Panc1 (cell line): ENCODE measurements around the gene UNC93B1. TPM values are rescaled to one million over a fixed set of nuclear protein-coding genes. Genes with fewer than 3 reads are reported as not detected.

Experiments
- ATAC-seq: fragments of 200-7000 bp; cut with Tn5 transposase; 2 replicates; pipeline ENCODE4 v1.9.1; 2020; ENCODE audit warnings: mild to moderate bottlenecking, moderate library complexity
- BruUV-seq: library from RNA; stranded (reverse); fragments of 400-500 nt; replicated peaks from 2 replicates; lab custom pipeline; 2021; lab: Mats Ljungman, UMichigan
- CTCF ChIA-PET: fragments of 300-600 bp; sonication (Branson Sonifier 250); formaldehyde crosslinking; loops from one replicate; lab custom pipeline; 2022; ENCODE audit warnings: antibody characterized with exemption; lab: Charles Lee
- POLR2A ChIA-PET: fragments of 300-600 bp; sonication (Branson Sonifier 250); formaldehyde crosslinking; loops from one replicate; lab custom pipeline; 2022; ENCODE audit warnings: antibody characterized with exemption; lab: Charles Lee
- DNase-seq: peaks from one replicate; pipeline ENCODE4 v3.0.0-alpha.2; 2010; ENCODE audit warnings: low read depth, low spot score
- H3K27ac ChIP-seq: 2 replicates; pipeline ENCODE4 v1.5.1; 2011; ENCODE audit warnings: mild to moderate bottlenecking, low read length, inconsistent platforms
- H3K27me3 ChIP-seq: fragments of 200-500 bp; sonication (Bioruptor generic); 2 replicates; pipeline ENCODE4 v1.6.0; 2014; ENCODE audit warnings: low read length, inconsistent platforms; ENCODE audit not compliant: control insufficient read depth, insufficient read depth
- H3K36me3 ChIP-seq: fragments of 200-500 bp; sonication (Bioruptor generic); 2 replicates; pipeline ENCODE4 v1.5.1; 2014; ENCODE audit warnings: inconsistent platforms, mild to moderate bottlenecking, low read length, moderate library complexity; ENCODE audit not compliant: control insufficient read depth, insufficient read depth
- H3K4me1 ChIP-seq: 2 replicates; pipeline ENCODE4 v1.5.1; 2011; ENCODE audit warnings: inconsistent platforms, mild to moderate bottlenecking, low read length, moderate library complexity; ENCODE audit not compliant: control insufficient read depth, insufficient read depth
- H3K4me3 ChIP-seq, 2 experiments: 2 replicates each; pipeline ENCODE4 v1.5.1; 2011 to 2012; ENCODE audit warnings: low read depth in 2 of 2, low read length in 2 of 2, mild to moderate bottlenecking in 2 of 2, inconsistent platforms in 1 of 2, moderate library complexity in 1 of 2
- H3K9me3 ChIP-seq: fragments of 200-500 bp; sonication (Bioruptor generic); 2 replicates; pipeline ENCODE4 v1.5.1; 2014; ENCODE audit warnings: low read depth, mild to moderate bottlenecking, inconsistent platforms, low read length, moderate library complexity; ENCODE audit not compliant: control insufficient read depth, insufficient read depth
- CTCF ChIP-seq: fragments of 450-650 bp; IDR thresholded peaks from 2 replicates; pipeline ENCODE4 v1.5.1; 2017; ENCODE audit warnings: mild to moderate bottlenecking
- POLR2AphosphoS5 ChIP-seq: IDR thresholded peaks from 2 replicates; pipeline ENCODE4 v1.6.1; 2012; ENCODE audit warnings: mild to moderate bottlenecking, low read depth, low read length, moderate library complexity
- REST ChIP-seq, 2 experiments: IDR thresholded peaks; 2 replicates each; pipeline ENCODE4 v1.6.1; 2011 to 2012; ENCODE audit warnings: low read depth in 2 of 2, control low read depth in 1 of 2, low read length in 1 of 2, mild to moderate bottlenecking in 1 of 2, moderate library complexity in 1 of 2; ENCODE audit not compliant: insufficient read depth in 1 of 2
- SIN3A ChIP-seq: IDR thresholded peaks from 2 replicates; pipeline ENCODE4 v1.6.1; 2012; ENCODE audit warnings: low read depth, mild to moderate bottlenecking, low read length, moderate library complexity, borderline replicate concordance; ENCODE audit not compliant: insufficient read depth
- TCF7L2 ChIP-seq: IDR thresholded peaks from 2 replicates; pipeline ENCODE4 v1.6.1; 2011; ENCODE audit warnings: mild to moderate bottlenecking, low read depth, low read length, inconsistent platforms
- in situ Hi-C: cut with HindIII; loops from 2 replicates; pipeline ENCODE4 v1.10.0; 2016; ENCODE audit warnings: low sequenced_read_pairs, low pct_unique_long_range_greater_than_20kb
- intact Hi-C: fragments of 100-400 bp; cut with micrococcal nuclease; formaldehyde crosslinking; loops from one replicate; pipeline ENCODE4 v1.10.0; 2022; ENCODE audit not compliant: unreplicated experiment
- total RNA-seq: library from RNA; stranded (reverse); gene quantifications from one replicate; pipeline ENCODE4 v1.2.1, GENCODE V29; 2021; ENCODE audit not compliant: unreplicated experiment

The UNC93B1 gene
- total RNA-seq, 1 experiment from 2014 or later, result 54.1 TPM

GRCh38 chr11:68021167-68021787 lies 17.4 kb upstream of the UNC93B1 start:
- CTCF ChIA-PET, result interaction anchor here (1.1 kb wide), 1 partner anchor 16 kb away, joined by 3 read pairs; no protein-coding TSS in a partner anchor

GRCh38 chr11:68020575-68020974 lies 16.7 kb upstream of the UNC93B1 start:
- no peak overlapping the region for H3K4me3 ChIP-seq
- no peaks in the 10 kb centered on the region for H3K36me3 ChIP-seq
- intact Hi-C loops, result no loop called here
- BruUV-seq, result no TSS peak
- peak overlapping the region; percentile 72 for H3K27ac ChIP-seq
- ChIA-PET CTCF (interaction anchor here (0.9 to 1.1 kb wide), 2 partner anchors 10 to 17 kb away, joined by 3 read pairs; partner anchors contain the start of gene ALDH3B1), POLR2A (interaction anchor here (0.7 kb wide), 1 partner anchor 10 kb away, joined by 4 read pairs; the partner anchor contains the start of gene NDUFS8)
- no peaks in the 10 kb centered on the region for H3K27me3 ChIP-seq
- peak; percentile 79 for ATAC-seq
- in situ Hi-C loops, result no loop called here
- no peak for TF ChIP-seq SIN3A
- TF ChIP-seq CTCF, result peak; percentile 68; the same call in 1 of the 2 replicates
- no peak for TF ChIP-seq POLR2AphosphoS5
- peak; percentile 58 for TF ChIP-seq TCF7L2
- no peaks in the 10 kb centered on the region for H3K9me3 ChIP-seq
- no peak for DNase-seq
- H3K4me1 ChIP-seq, result peaks cover 37% of the 10 kb centered on the region

More at GRCh38 chr11:68021167-68021787, 17.4 kb upstream of the UNC93B1 start:
- no peaks in the 10 kb centered on the region for H3K27me3 ChIP-seq
- peaks cover 35% of the 10 kb centered on the region for H3K4me1 ChIP-seq
- H3K9me3 ChIP-seq, result no peaks in the 10 kb centered on the region
- in situ Hi-C loops (no loop called here), intact Hi-C loops (no loop called here)
- no peaks in the 10 kb centered on the region for H3K36me3 ChIP-seq
- ATAC-seq (peak; percentile 72), DNase-seq (no peak)
- peak overlapping the region; percentile 72; the same call in 1 of the 2 replicates for H3K27ac ChIP-seq
- TF ChIP-seq TCF7L2 (no peak), POLR2AphosphoS5 (no peak; the same call in 1 of the 2 replicates), REST (IDR thresholded peaks at IDR 0.05; ENCODE audit: insufficient read depth in 1 of 2, low read depth in 2 of 2, low read length in 1 of 2) (peak in 1 of 2 experiments; percentile 47; a peak in 1 of 4 replicates), SIN3A (no peak), CTCF (peak; percentile 74)
- POLR2A ChIA-PET, result no interaction called here
- no TSS peak for BruUV-seq
- no peak overlapping the region for H3K4me3 ChIP-seq
